GM12801 (cell line): ENCODE results near the gene SYNDIG1.

Experiments
- TF ChIP-seq, protein P1 (sequence below): IDR thresholded peaks from one replicate; pipeline ENCODE4 v1.5.1; 2011; ENCODE audit warnings: control low read depth; ENCODE audit not compliant: insufficient read length; ENCODE audit errors: extremely low read depth

Gene SYNDIG1

DNA sequence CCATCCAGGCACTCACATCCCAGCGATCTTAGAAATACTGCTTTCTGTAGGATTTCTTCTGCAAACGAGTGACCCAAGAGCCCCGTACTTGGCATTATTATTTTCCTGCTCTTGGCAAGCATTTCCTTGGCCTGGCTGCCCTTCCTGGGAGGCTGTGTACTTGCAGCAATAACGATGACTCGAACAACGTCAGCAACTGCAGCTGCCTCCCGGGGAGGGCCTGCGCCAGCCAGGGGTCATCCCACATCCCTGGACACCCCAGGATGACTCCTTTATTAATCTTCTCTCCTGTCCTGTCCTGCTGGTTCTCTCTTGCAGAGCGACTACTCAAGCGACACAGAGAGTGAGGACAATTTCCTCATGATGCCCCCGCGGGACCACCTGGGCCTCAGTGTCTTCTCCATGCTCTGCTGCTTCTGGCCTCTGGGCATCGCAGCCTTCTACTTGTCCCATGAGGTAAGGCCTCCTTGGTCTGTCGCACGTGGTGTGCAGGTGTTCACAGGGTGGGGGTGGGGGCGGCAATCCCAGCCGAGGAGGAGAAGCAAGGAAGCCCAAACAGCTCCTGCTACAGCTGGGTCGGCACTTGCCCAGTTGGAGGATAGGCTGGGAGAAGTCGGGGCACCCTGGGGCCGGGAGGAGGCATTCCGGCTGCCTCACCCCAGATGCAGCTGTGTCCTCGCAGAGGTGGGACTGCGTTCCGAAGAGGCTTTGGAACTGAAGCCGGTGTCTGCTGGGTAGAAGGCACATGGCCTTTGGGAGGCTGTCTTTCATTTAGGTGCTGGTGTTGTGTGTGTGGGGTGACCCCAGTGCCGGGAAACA, 115.3 kb downstream of the SYNDIG1 start:
- TF ChIP-seq, protein P1, sequence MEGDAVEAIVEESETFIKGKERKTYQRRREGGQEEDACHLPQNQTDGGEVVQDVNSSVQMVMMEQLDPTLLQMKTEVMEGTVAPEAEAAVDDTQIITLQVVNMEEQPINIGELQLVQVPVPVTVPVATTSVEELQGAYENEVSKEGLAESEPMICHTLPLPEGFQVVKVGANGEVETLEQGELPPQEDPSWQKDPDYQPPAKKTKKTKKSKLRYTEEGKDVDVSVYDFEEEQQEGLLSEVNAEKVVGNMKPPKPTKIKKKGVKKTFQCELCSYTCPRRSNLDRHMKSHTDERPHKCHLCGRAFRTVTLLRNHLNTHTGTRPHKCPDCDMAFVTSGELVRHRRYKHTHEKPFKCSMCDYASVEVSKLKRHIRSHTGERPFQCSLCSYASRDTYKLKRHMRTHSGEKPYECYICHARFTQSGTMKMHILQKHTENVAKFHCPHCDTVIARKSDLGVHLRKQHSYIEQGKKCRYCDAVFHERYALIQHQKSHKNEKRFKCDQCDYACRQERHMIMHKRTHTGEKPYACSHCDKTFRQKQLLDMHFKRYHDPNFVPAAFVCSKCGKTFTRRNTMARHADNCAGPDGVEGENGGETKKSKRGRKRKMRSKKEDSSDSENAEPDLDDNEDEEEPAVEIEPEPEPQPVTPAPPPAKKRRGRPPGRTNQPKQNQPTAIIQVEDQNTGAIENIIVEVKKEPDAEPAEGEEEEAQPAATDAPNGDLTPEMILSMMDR = no peak

DNA sequence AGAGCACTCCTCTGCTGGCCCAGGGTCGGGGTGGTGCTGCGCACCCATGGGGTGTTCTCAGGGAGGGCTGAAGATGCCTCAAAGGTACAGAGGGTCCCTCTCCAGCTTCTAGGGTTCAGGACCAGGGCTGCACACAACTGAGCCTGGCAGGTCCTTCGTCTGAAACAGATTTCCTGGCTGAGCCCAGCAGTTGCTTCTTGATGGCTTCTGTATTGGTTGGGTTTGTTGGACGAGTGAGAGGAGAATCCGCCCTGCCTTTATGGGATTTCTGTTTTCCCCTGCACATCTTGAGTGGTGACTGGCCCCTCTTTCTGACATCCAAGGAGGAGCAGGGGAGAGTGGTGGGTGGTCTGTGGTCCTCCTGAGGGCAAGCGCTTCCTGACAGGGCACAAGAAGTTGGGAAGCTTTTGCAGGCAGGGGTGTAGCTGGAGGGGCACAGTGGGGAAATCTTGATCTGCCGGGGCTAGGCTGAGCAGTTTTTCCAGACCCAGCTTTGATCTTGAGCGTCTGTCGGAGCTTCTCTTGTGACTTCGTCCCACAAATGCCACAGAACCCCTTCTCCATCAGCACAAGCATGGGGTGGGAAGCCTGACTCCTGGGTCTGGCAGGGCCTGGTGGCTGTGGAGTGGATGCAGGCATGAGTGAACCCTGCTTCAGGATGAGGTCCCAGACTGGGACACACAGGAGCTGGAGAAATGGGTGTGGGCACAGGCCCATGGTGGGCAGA, 116.5 kb downstream of the SYNDIG1 start:
- TF ChIP-seq, protein P1 = no peak

DNA sequence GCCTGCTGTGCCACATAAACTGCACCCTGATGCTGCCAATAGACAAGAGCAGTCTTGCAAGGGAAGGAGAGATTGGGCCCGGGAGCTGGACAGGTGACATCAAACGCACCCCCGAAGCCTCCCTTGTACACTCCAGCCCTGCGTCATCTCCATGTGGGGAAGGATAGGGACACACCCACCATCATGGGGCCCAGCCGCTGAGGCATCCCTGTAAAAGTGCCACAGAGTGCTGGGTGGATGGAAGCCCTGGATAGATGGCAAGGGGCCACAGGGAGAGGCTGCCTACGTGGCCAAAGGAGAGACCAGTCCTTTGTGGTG, 117.1 kb downstream of the SYNDIG1 start:
- TF ChIP-seq, protein P1 = no peak

DNA sequence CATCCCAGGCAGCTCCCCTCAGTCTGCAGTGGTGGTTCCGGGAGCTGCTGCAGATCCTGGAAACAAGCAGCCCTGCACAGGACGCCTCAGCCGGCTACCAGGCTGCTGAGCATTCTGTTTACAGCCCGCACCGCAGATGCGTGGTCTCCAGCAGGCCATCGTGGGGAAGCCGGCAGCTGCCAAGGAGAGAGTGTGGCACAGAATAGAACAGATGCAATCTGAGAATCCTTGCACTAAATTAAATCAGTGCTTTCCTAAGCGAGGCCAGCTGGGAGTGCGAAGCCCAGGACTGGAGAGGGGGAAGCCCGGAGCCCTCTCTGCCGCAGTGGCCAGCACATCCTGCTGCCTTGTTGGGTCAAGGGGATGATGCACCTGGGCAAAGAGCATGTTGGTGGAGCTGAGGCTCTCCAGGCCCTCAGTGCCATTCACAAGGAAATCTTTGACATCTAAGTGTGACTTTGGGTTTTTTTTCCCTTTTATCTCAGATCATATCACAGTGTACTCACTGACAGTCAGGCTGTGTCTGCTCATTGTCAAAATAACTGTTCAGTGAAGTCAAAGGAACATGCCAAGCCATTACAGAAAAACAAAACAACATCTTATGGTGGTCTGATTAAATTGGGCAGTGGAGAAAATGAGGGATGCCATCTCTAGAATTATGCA, 118.1 kb downstream of the SYNDIG1 start:
- TF ChIP-seq, protein P1 = no peak

DNA sequence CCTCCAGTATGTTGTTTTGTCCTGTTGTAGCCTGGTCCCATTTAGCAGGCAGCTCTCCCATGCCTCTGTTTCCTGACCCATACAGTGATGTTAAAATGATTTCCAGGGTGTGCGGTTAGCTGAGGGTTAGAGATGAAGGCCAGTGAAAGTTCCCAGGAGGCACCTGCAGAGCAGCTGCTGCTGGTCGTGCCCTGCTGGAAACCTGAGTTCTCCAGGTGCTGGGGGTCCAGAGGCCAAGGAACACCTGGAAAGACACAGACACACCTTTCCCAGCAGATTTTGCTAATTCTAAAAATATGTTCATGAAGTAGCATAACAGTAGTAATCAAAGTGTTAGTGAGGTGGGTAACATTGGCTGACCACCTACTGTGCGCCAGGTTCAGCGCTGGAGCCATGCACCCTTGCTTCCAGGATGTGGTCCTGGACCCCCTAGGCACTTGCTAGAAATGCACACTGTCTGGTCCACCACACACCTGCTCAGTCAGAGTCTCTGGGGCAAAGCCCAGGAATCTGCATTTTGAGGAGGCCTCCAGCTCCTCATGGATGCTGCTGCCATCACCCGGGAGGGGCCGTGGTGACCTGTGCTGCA, 118.7 kb downstream of the SYNDIG1 start:
- TF ChIP-seq, protein P1 = no peak

DNA sequence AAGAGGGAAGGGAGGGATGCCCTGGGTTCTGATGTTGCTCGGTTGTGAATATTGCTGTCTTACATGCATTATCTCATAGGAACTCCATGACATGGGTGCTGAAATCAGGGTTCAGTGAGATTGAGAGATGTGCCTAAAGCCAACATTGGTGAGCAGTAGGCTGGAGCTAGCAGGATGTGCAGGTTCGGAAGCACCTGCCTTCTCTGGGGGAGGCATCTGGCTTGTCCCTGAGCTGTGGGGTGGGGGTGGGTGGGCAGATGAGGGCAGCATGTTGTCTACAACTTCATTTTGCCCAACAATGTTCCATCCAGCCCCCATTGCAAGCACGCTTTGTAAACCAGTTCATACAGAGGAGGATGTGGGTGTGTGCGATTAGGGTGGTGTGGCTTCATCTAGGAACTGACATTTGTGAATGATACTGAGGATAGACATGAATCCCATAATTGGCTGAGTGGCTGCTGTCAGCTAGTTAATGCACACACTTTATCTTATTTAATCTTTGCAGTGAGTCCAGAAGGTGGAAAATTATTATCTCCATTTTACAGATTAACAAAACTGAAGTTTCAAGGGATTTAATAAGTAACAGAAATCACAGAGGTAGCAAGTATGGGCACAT, 119.4 kb downstream of the SYNDIG1 start:
- TF ChIP-seq, protein P1 = no peak

DNA sequence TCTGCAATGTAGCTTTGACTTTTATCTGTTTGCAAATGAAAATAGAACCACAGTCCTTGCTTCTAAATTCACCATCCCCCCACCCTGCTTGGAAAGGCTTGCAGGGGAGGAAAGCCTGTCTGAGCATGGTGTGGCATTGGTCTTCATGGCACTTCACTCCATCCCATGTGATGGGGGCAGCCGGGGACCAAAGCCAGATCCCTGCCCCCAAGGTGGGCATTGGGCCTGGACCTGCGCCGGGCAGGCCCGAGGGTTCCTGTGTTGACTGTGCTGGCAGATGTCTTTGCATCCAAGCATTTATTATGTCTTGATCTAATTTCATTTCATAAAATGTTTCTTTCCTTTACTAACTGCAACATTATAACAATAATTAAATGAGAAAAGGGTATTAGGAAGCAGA, 120.0 kb downstream of the SYNDIG1 start:
- TF ChIP-seq, protein P1 = no peak
